RWPE2 (cell line): Measurements from ENCODE around the gene MAPK9.

Experiments used
- ATAC-seq: fragments of 200-7000 bp; cut with Tn5 transposase; 3 replicates; pipeline ENCODE4 v1.9.1; 2021; ENCODE audit warnings: low read depth
- DNase-seq: peaks from one replicate; pipeline ENCODE4 v3.0.0-alpha.2; 2020; ENCODE audit warnings: low spot score
- H3K27ac ChIP-seq: fragments of 450-650 bp; 2 replicates; pipeline ENCODE4 v1.5.1; 2017; ENCODE audit warnings: mild to moderate bottlenecking; ENCODE audit not compliant: poor library complexity, severe bottlenecking
- H3K27me3 ChIP-seq: fragments of 250-450 bp; sonication (Bioruptor Pico); 2 replicates; pipeline ENCODE4 v1.5.1; 2021; ENCODE audit warnings: mild to moderate bottlenecking, moderate library complexity; ENCODE audit not compliant: insufficient read depth, poor library complexity, severe bottlenecking
- H3K36me3 ChIP-seq: fragments of 250-450 bp; sonication (Bioruptor Pico); 2 replicates; pipeline ENCODE4 v1.5.1; 2020; ENCODE audit warnings: low read depth, mild to moderate bottlenecking, moderate library complexity
- H3K4me1 ChIP-seq: fragments of 250-450 bp; sonication (Bioruptor Pico); 2 replicates; pipeline ENCODE4 v1.5.1; 2021; ENCODE audit warnings: mild to moderate bottlenecking, moderate library complexity; ENCODE audit not compliant: insufficient read depth, poor library complexity, severe bottlenecking
- H3K4me3 ChIP-seq: fragments of 250-450 bp; sonication (Bioruptor Pico); 2 replicates; pipeline ENCODE4 v1.5.1; 2021; ENCODE audit warnings: mild to moderate bottlenecking, moderate library complexity; ENCODE audit not compliant: severe bottlenecking
- H3K9me3 ChIP-seq: fragments of 250-450 bp; sonication (Bioruptor Pico); 2 replicates; pipeline ENCODE4 v1.5.1; 2021; ENCODE audit warnings: mild to moderate bottlenecking, moderate library complexity; ENCODE audit not compliant: severe bottlenecking
- TF ChIP-seq, protein P1 (sequence below): fragments of 450-650 bp; IDR thresholded peaks from one replicate; pipeline ENCODE4 v1.5.1; 2017; ENCODE audit warnings: mild to moderate bottlenecking, moderate library complexity; ENCODE audit not compliant: poor library complexity, severe bottlenecking

The MAPK9 gene

DNA sequence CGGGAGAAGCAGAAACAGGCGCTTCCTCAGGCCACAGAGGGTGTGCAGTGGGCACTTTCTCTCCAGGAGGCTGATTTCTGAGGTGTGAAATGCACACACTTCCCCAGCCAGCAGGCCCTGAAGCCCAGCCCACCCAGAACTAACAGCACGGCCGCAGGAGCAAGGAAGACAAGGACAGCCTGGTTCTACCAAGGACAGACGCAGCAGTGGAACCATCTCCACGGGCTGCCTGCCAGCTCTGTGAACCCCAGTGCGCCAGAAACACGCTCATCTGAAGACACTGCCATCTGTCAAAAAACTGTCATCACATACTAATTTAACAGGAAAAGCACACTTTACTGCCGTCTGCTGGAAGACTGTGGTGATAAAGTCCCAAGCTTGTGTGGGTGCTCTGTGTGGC is 40.7 kb downstream of the MAPK9 start:
- peaks cover 45% of the 10 kb centered on the region for H3K9me3 ChIP-seq
- no peaks in the 10 kb centered on the region for H3K27me3 ChIP-seq
- TF ChIP-seq, protein P1, sequence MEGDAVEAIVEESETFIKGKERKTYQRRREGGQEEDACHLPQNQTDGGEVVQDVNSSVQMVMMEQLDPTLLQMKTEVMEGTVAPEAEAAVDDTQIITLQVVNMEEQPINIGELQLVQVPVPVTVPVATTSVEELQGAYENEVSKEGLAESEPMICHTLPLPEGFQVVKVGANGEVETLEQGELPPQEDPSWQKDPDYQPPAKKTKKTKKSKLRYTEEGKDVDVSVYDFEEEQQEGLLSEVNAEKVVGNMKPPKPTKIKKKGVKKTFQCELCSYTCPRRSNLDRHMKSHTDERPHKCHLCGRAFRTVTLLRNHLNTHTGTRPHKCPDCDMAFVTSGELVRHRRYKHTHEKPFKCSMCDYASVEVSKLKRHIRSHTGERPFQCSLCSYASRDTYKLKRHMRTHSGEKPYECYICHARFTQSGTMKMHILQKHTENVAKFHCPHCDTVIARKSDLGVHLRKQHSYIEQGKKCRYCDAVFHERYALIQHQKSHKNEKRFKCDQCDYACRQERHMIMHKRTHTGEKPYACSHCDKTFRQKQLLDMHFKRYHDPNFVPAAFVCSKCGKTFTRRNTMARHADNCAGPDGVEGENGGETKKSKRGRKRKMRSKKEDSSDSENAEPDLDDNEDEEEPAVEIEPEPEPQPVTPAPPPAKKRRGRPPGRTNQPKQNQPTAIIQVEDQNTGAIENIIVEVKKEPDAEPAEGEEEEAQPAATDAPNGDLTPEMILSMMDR = no peak
- no peaks in the 10 kb centered on the region for H3K4me1 ChIP-seq
- DNase-seq (no peak), ATAC-seq (no peak)
- no peak overlapping the region for H3K27ac ChIP-seq
- no peak overlapping the region for H3K4me3 ChIP-seq
- H3K36me3 ChIP-seq = peaks cover 63% of the 10 kb centered on the region

DNA sequence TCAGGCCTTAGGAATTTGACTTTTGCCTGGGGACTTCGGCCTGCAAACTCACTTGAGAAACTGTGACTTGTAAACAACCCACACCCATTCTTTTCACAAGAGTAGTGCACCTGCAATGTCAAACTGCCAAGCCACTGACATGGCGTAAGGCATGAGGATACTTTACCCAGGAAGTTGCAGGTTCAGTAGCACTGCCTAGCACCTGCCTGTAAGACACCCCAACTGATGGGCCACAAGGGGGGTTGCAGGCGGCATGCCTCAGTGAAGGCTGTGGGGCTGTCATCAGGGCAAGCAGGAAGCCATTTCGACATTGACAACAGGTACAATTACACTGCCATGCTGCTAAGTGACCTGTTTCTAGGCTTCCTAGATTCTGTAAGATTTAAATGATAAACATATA is 41.6 kb downstream of the MAPK9 start:
- TF ChIP-seq, protein P1 = no peak
- Histone ChIP-seq H3K9me3 (peaks cover 37% of the 10 kb centered on the region), H3K27ac (no peak overlapping the region), H3K27me3 (no peaks in the 10 kb centered on the region), H3K4me1 (no peaks in the 10 kb centered on the region), H3K4me3 (no peak overlapping the region), H3K36me3 (peaks cover 68% of the 10 kb centered on the region)
- no peak for ATAC-seq
- DNase-seq = no peak

DNA sequence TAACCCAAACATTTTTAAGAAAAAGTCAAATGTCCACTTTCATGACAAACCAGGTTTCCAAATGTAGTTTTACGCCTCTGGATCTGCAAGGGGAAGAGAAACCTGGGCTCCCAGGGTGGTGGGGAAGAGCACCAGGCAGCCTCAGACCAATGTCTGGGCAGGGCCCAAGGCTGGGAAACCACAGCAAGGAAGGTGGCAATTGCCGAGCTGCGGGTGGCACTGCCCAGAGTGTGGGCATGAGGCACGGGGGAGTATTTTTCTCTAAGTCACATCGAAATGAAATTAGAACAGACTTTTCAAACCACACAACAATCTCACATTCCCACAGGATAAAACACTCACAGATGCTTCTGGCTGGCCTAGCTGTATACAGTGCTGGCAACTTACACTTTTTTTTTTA is 50.3 kb downstream of the MAPK9 start:
- Histone ChIP-seq H3K36me3 (peaks cover 75% of the 10 kb centered on the region), H3K9me3 (no peaks in the 10 kb centered on the region), H3K27me3 (no peaks in the 10 kb centered on the region), H3K4me3 (no peak overlapping the region), H3K27ac (no peak overlapping the region), H3K4me1 (no peaks in the 10 kb centered on the region)
- TF ChIP-seq, protein P1 = no peak
- ATAC-seq = no peak
- DNase-seq = no peak

DNA sequence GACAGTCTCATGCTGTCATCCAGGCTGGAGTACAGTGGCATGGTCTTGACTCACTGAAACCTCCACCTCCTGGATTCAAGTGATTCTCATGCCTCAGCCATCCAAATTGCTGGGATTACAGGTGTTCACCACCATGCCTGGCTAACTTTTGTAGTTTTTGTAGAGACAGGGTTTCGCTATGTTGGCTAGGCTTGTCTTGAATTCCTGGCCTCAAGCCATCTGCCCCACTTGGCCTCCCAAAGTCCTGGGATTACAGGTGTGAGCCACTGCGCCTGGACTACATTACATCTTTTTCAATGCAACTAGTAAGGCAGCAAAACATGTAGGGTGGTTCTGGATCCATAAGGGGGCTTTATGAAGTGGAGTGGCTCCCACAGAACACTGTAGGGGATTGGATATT is 53.3 kb downstream of the MAPK9 start:
- DNase-seq = no peak

DNA sequence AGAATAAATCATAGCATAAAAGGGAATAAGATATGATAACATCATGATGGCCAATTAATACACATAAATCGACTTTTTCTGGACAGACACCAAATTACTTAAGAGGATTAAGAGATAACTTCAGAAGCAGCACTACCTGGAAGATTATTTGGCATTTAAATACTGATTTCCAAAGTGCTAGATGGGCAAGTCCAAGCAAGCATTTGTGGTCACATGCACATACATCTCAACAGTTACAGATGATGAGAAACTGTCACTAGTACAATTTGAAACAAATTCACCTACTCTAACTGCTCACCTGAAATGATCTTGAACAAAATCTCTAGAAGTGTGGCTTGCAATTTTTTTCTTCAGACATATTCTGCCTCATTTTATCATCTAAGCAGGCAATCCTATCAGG is 56.0 kb downstream of the MAPK9 start:
- ATAC-seq (no peak), DNase-seq (no peak)
- no peaks in the 10 kb centered on the region for H3K9me3 ChIP-seq
- TF ChIP-seq, protein P1 = no peak
- peaks cover 72% of the 10 kb centered on the region for H3K36me3 ChIP-seq
- H3K4me3 ChIP-seq = no peak overlapping the region
- H3K27ac ChIP-seq = no peak overlapping the region
- peaks cover 5% of the 10 kb centered on the region for H3K4me1 ChIP-seq
- H3K27me3 ChIP-seq = no peaks in the 10 kb centered on the region

More for the DNA sequence above, 53.3 kb downstream of the MAPK9 start:
- Histone ChIP-seq H3K36me3 (peaks cover 96% of the 10 kb centered on the region), H3K9me3 (no peaks in the 10 kb centered on the region), H3K4me3 (no peak overlapping the region), H3K27ac (no peak overlapping the region), H3K27me3 (no peaks in the 10 kb centered on the region), H3K4me1 (peaks cover 5% of the 10 kb centered on the region)
- TF ChIP-seq, protein P1 = no peak
- ATAC-seq = no peak
